ENCODE results near the gene ACAD8.
"Not testable (repeated sequence)": the region's sequence is repeated elsewhere in the genome, so short reads cannot be mapped to it uniquely, and the experiment has no call there.

The ACAD8 gene

DNA sequence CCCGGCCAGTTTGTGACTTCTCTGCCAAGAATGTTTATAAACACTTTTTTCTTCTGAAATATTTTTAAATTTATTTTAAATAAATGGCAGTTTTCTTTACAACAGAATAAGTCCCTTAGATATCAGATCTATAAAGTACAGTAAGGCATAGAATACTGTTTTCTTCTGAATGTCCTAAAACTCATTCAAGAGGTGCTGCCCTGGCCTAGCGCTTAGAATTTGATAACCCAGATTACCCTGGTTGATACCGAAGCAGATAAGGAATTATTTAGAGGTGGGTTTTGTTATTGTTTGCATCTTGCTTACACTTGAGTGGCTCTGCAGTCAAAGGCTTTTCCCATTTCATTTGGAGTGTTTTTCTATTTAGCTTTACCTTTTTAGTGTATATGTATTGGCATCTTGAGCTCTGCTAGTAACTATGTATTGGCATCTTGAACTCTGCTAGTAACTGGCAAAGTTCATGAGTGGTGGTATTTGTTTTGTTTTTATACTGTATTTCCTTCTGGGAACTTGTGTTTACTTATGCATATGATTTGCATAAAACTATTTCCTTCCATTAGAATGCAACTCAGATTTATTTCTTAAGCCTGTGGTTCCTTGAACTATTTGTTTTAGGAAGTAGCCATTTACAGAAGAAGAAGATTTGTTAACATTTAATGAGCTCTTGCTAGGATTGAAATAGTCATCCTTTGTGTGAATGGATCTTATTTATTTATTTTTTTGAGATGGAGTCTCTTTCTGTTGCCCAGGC, 1.2 kb downstream of the ACAD8 start:
- TF ChIP-seq, protein P1, sequence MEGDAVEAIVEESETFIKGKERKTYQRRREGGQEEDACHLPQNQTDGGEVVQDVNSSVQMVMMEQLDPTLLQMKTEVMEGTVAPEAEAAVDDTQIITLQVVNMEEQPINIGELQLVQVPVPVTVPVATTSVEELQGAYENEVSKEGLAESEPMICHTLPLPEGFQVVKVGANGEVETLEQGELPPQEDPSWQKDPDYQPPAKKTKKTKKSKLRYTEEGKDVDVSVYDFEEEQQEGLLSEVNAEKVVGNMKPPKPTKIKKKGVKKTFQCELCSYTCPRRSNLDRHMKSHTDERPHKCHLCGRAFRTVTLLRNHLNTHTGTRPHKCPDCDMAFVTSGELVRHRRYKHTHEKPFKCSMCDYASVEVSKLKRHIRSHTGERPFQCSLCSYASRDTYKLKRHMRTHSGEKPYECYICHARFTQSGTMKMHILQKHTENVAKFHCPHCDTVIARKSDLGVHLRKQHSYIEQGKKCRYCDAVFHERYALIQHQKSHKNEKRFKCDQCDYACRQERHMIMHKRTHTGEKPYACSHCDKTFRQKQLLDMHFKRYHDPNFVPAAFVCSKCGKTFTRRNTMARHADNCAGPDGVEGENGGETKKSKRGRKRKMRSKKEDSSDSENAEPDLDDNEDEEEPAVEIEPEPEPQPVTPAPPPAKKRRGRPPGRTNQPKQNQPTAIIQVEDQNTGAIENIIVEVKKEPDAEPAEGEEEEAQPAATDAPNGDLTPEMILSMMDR (IDR thresholded peaks at IDR 0.05; ENCODE audit: extremely low read depth, insufficient read depth, missing control alignments): no peak
- in situ Hi-C loops (cut with MboI; ENCODE audit: low pct_unique_long_range_greater_than_20kb, low sequenced_read_pairs, unreplicated experiment): no loop called here
- DNase-seq (ENCODE audit: low spot score): no peak

DNA sequence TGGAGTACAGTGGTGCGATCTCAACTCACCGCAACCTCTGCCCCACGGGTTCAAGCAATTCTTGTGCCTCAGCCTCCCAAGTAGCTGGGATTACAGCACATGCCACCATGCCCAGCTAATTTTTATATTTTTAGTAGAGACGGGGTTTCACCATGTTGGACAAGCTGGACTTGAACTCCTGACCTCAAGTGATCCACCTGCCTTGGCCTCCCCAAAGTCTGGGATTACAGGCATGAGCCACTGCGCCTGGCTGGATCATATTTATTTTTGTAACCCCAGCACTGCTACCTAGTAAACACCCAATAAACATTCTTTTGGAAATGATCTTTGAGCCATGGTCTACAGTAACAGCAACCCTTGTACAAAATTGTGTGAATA, 1.8 kb downstream of the ACAD8 start:
- DNase-seq (ENCODE audit: low spot score); in situ Hi-C loops (cut with MboI; ENCODE audit: low pct_unique_long_range_greater_than_20kb, low sequenced_read_pairs, unreplicated experiment): not testable (repeated sequence)

DNA sequence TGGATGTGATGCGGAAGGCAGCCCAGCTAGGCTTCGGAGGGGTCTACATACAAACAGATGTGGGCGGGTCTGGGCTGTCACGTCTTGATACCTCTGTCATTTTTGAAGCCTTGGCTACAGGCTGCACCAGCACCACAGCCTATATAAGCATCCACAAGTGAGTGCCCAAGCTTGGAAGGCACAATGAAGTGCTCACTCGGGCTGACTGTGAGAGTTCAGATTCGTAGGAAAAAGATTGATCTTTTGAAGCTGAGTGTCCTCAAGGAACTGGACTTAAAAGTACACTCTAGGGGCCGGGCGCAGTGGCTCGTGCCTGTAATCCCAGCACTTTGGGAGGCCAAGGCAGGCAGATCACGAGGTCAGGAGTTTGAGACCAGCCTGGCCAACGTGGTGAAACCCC, 3.7 kb downstream of the ACAD8 start:
- in situ Hi-C loops (cut with MboI; ENCODE audit: low pct_unique_long_range_greater_than_20kb, low sequenced_read_pairs, unreplicated experiment): no loop called here
- DNase-seq (ENCODE audit: low spot score): no peak
- TF ChIP-seq, protein P1 (IDR thresholded peaks at IDR 0.05; ENCODE audit: extremely low read depth, insufficient read depth, missing control alignments): no peak

DNA sequence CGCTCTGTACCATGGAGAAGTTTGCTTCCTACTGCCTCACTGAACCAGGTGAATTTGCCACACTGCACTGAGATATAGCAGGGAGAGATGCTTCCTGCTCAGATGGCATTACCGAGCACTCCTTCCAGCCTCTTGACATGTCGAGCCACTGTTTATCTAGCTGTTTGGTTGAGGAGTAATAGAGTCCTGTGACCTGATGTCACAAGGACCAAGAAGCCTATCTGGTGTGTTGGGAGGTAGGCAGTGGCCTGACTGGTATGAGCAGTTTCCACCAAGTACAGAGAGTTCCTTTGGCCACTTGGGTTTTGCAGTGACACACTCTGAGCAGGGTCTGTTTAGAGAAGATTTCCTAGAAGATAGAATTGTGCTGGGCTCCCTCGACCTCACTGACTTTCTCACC, 5.2 kb downstream of the ACAD8 start:
- no peak for DNase-seq (ENCODE audit: low spot score)
- TF ChIP-seq, protein P1 (IDR thresholded peaks at IDR 0.05; ENCODE audit: extremely low read depth, insufficient read depth, missing control alignments): no peak
- in situ Hi-C loops (cut with MboI; ENCODE audit: low pct_unique_long_range_greater_than_20kb, low sequenced_read_pairs, unreplicated experiment): no loop called here

DNA sequence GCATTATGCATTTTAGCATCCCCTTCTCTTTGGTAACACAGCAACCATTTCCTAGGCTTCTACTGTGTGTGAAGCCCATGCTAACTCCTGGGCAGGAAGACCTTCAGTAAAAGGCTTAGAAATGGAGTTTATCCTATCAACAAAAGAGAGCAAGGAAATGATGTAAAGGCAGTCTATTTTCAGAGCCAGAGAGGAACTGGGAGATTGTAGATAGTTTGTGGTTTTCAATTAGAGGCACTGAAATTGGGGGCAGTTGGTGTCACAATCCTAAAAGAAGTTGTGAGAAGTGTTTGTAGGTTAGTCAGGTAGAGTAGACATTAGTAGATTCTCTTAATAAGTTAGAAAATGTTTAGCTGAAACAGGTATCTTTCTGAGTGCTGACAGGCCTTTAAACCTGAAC, 7.1 kb downstream of the ACAD8 start:
- in situ Hi-C loops (cut with MboI; ENCODE audit: low pct_unique_long_range_greater_than_20kb, low sequenced_read_pairs, unreplicated experiment): no loop called here
- no peak for DNase-seq (ENCODE audit: low spot score)
- TF ChIP-seq, protein P1 (IDR thresholded peaks at IDR 0.05; ENCODE audit: extremely low read depth, insufficient read depth, missing control alignments): no peak

DNA sequence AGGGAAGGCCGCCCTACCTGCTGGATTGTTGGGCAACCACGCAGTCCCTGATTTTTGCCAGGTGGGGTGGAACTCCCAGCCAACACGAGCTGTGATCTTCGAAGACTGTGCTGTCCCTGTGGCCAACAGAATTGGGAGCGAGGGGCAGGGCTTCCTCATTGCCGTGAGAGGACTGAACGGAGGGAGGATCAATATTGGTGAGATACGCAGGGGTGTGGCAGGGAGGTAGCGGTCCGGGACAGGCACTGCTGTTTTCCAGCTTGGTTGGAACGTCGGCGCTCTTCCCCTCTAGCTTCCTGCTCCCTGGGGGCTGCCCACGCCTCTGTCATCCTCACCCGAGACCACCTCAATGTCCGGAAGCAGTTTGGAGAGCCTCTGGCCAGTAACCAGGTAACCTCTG, 7.6 kb downstream of the ACAD8 start:
- TF ChIP-seq, protein P1 (IDR thresholded peaks at IDR 0.05; ENCODE audit: extremely low read depth, insufficient read depth, missing control alignments): no peak
- in situ Hi-C loops (cut with MboI; ENCODE audit: low pct_unique_long_range_greater_than_20kb, low sequenced_read_pairs, unreplicated experiment): no loop called here
- no peak for DNase-seq (ENCODE audit: low spot score)

DNA sequence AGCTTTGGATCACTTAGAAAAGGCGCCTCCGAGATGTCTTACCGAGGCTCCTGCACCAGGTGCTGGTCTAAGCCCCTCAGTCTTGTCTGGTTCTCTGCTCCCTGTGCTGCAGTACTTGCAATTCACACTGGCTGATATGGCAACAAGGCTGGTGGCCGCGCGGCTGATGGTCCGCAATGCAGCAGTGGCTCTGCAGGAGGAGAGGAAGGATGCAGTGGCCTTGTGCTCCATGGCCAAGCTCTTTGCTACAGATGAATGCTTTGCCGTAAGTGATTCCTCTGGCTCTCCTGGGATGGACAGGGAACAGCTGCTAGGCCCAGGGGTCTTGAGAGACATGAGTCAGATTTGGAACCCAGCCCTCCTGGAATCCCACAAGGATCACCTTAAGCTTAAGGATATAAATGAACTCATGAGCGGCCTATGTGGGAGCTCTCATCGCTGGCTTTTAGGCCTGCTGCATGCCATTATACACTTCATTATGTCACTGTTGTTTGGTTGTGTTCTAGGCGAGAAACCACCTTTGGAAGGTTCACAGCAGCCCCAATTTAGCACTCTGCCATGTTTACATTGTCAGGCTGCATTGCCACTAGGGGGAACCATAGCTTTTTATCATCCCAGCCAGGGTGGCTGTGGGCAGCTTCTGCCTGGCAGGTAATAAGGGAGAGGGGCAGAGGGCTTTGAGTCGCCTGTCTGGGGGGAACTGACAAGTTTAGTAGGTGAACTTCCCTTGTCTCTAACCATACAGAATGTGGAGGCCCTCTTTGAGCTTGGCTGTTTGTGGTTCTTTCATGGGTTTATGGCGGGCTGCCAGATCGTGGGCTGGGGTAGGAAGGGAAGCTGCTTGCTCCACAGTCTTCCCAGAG, 8.5 kb downstream of the ACAD8 start:
- TF ChIP-seq, protein P1 (IDR thresholded peaks at IDR 0.05; ENCODE audit: extremely low read depth, insufficient read depth, missing control alignments): peak; percentile 66
- in situ Hi-C loops (cut with MboI; ENCODE audit: low pct_unique_long_range_greater_than_20kb, low sequenced_read_pairs, unreplicated experiment): no loop called here

More for the DNA sequence above, 8.5 kb downstream of the ACAD8 start:
- peak; percentile 55 for DNase-seq (ENCODE audit: low spot score)

Measured in GM13977 (cell line).